Right lobe of liver (tissue), 4 donors: ENCODE measurements around the gene CORO2B.

Experiments used
- CTCF ChIP-seq, 4 donors: fragments of 200-600 bp in 3 of 4; fragments of 450-650 bp in 1 of 4; IDR thresholded peaks; one replicate each; pipeline versions ENCODE4 v1.5.1 to v1.8.0; 2016 to 2022; ENCODE audit warnings: antibody characterized with exemption in 4 of 4, mild to moderate bottlenecking in 2 of 4
- POLR2A ChIP-seq: fragments of 450-650 bp; IDR thresholded peaks from one replicate; pipeline ENCODE4 v1.6.1; 2017; ENCODE audit warnings: antibody characterized with exemption, mild to moderate bottlenecking
- donor health status: DM: no; HTN: no; CAD: no.
- donor health status: DM: no; HTN: no; CAD: no.
- donor health status: DM: no; HTN: yes; CAD: no.

GRCh38 chr15:68593828-68594532 lies 15.2 kb downstream of the CORO2B start:
- TF ChIP-seq CTCF (IDR thresholded peaks at IDR 0.05) = no peak
- TF ChIP-seq POLR2A = no peak
